OCI-LY3 (cell line): ENCODE results near the gene APBB1.

Experiments
- H2AFZ ChIP-seq: fragments of 200-600, 300-600 bp; shearing (Covaris generic); 2 replicates; pipeline ENCODE4 v1.6.0; 2014; ENCODE audit warnings: antibody characterized with exemption, low read depth, low read length
- H3K27ac ChIP-seq: fragments of 200-600, 300-600 bp; sonication (generic); 2 replicates; pipeline ENCODE4 v1.5.1; 2014; ENCODE audit warnings: mild to moderate bottlenecking, low read length, moderate library complexity, mixed read lengths
- H3K27me3 ChIP-seq: fragments of 200-600, 300-600 bp; sonication (generic); 2 replicates; pipeline ENCODE4 v1.6.1; 2014; ENCODE audit warnings: low read depth, low read length, mixed read lengths
- H3K36me3 ChIP-seq: fragments of 200-600, 300-600 bp; sonication (generic); replicated peaks from 2 replicates; pipeline ENCODE3; 2014; ENCODE audit warnings: low read depth, low read length, mixed read lengths
- H3K4me1 ChIP-seq: fragments of 300-600, 200-600 bp; sonication (generic); 2 replicates; pipeline ENCODE4 v1.6.1; 2014; ENCODE audit warnings: low read length, mixed read lengths
- H3K4me2 ChIP-seq: fragments of 200-600, 300-600 bp; sonication (generic); 2 replicates; pipeline ENCODE4 v1.6.1; 2014; ENCODE audit warnings: low read length, mixed read lengths
- H3K4me3 ChIP-seq: fragments of 300-600, 200-600 bp; sonication (generic); 2 replicates; pipeline ENCODE4 v1.5.1; 2014; ENCODE audit warnings: antibody characterized with exemption, mild to moderate bottlenecking, low read length, moderate library complexity
- H3K79me2 ChIP-seq: fragments of 300-600, 200-600 bp; shearing (Covaris generic); 2 replicates; pipeline ENCODE4 v1.6.1; 2014; ENCODE audit warnings: mild to moderate bottlenecking, low read length, mixed read lengths
- H3K9ac ChIP-seq: fragments of 300-600, 200-600 bp; shearing (Covaris generic); 2 replicates; pipeline ENCODE4 v1.6.0; 2014; ENCODE audit warnings: mild to moderate bottlenecking, low read length, moderate library complexity
- H3K9me3 ChIP-seq: fragments of 200-600, 300-600 bp; shearing (Covaris generic); 2 replicates; pipeline ENCODE4 v1.6.1; 2014; ENCODE audit warnings: low read length, mixed read lengths; ENCODE audit not compliant: insufficient read depth
- H4K20me1 ChIP-seq: fragments of 200-600, 300-600 bp; sonication (generic); 2 replicates; pipeline ENCODE4 v1.6.1; 2016; ENCODE audit warnings: low read length, mixed read lengths; ENCODE audit not compliant: insufficient read depth
- CTCF ChIP-seq: fragments of 200-600, 300-600 bp; sonication (generic); IDR thresholded peaks from 2 replicates; pipeline ENCODE4 v1.5.1; 2014; ENCODE audit warnings: antibody characterized with exemption, low read length, low read depth
- EZH2phosphoT487 ChIP-seq: fragments of 200-600 bp; shearing (Covaris generic); IDR thresholded peaks from 2 replicates; pipeline ENCODE4 v1.6.1; 2018; ENCODE audit warnings: antibody characterized with exemption, mixed run types, low read depth

APBB1 gene

GRCh38 chr11:6391537-6392134, 27.3 kb downstream of the APBB1 start:
- Histone ChIP-seq H4K20me1 (no peaks in the 10 kb centered on the region), H3K4me1 (peaks cover 12% of the 10 kb centered on the region), H2AFZ (no peak overlapping the region), H3K27me3 (no peaks in the 10 kb centered on the region), H3K79me2 (no peaks in the 10 kb centered on the region), H3K36me3 (no peaks in the 10 kb centered on the region), H3K4me3 (no peak overlapping the region), H3K27ac (no peak overlapping the region), H3K9ac (no peak overlapping the region), H3K4me2 (peak overlapping the region; percentile 94; the same call in 1 of the 2 replicates), H3K9me3 (no peaks in the 10 kb centered on the region)
- no peak for TF ChIP-seq EZH2phosphoT487
- TF ChIP-seq CTCF: no peak

- H3K4me2 ChIP-seq: peak overlapping the region; percentile 94
- peak overlapping the region; percentile 66 for H3K9ac ChIP-seq
- no peaks in the 10 kb centered on the region for H3K79me2 ChIP-seq
- H3K36me3 ChIP-seq: no peaks in the 10 kb centered on the region
- H3K27me3 ChIP-seq: no peaks in the 10 kb centered on the region
- H3K27ac ChIP-seq: no peak overlapping the region
- TF ChIP-seq CTCF (no peak), EZH2phosphoT487 (no peak)
- H3K9me3 ChIP-seq: no peaks in the 10 kb centered on the region
- H3K4me1 ChIP-seq: peaks cover 12% of the 10 kb centered on the region
- no peaks in the 10 kb centered on the region for H4K20me1 ChIP-seq
- peak overlapping the region; percentile 81 for H3K4me3 ChIP-seq
- no peak overlapping the region for H2AFZ ChIP-seq
Observed at GRCh38 chr11:6390718-6391469, 28.0 kb downstream of the APBB1 start.

GRCh38 chr11:6389905-6390717, 28.8 kb downstream of the APBB1 start, which contains the start of gene SMPD1:
Gene SMPD1 (plus strand): TSS chr11:6390474. CDS start chr11:6390599, 125 bp downstream.
- peak within 1 kb of the TSS; percentile 18 for H3K27ac ChIP-seq
- H3K79me2 ChIP-seq: no peaks in the 10 kb centered on the region
- H2AFZ ChIP-seq: peak within 1 kb of the TSS; percentile 77
- peak within 1 kb of the TSS; percentile 94 for H3K4me2 ChIP-seq
- peaks cover 12% of the 10 kb centered on the region for H3K4me1 ChIP-seq
- H3K9me3 ChIP-seq: no peaks in the 10 kb centered on the region
- TF ChIP-seq EZH2phosphoT487 (no peak), CTCF (no peak)
- peak within 1 kb of the TSS; percentile 81 for H3K4me3 ChIP-seq
- H3K27me3 ChIP-seq: no peaks in the 10 kb centered on the region
- peak within 1 kb of the TSS; percentile 66 for H3K9ac ChIP-seq
- no peaks in the 10 kb centered on the region for H3K36me3 ChIP-seq
- H4K20me1 ChIP-seq: no peaks in the 10 kb centered on the region

- Histone ChIP-seq H3K27ac (no peak overlapping the region), H3K4me1 (peaks cover 12% of the 10 kb centered on the region), H3K4me3 (0 out of 2 replicates have a peak overlapping the region, but pooled peaks have one; percentile 81), H2AFZ (no peak overlapping the region), H4K20me1 (no peaks in the 10 kb centered on the region), H3K36me3 (no peaks in the 10 kb centered on the region), H3K4me2 (no peak overlapping the region), H3K27me3 (no peaks in the 10 kb centered on the region), H3K79me2 (no peaks in the 10 kb centered on the region), H3K9ac (no peak overlapping the region), H3K9me3 (no peaks in the 10 kb centered on the region)
- TF ChIP-seq EZH2phosphoT487 (no peak), CTCF (no peak)
Observed at GRCh38 chr11:6388748-6389147, 30.1 kb downstream of the APBB1 start.
